T-helper 2 cell treated with Interferon-gamma antibody and Interleukin-4, amounts not matched to agents 5 μg/mL and 100 μg/mL, for 36 hours (primary cell): ENCODE data around the gene OR52N2.

ENCODE experiments used
- DNase-seq: peaks from one replicate; pipeline ENCODE4 v3.0.0; 2021; ENCODE audit warnings: low spot score
- H3K27ac Mint-ChIP-seq: one replicate; pipeline ENCODE4 v1.8.0; 2021; ENCODE audit warnings: mild to moderate bottlenecking, mixed read lengths
- H3K27me3 Mint-ChIP-seq: one replicate; pipeline ENCODE4 v1.8.0; 2021; ENCODE audit warnings: low read depth, mixed read lengths
- H3K36me3 Mint-ChIP-seq: one replicate; pipeline ENCODE4 v1.8.0; 2021; ENCODE audit warnings: low read depth, mixed read lengths
- H3K4me1 Mint-ChIP-seq: one replicate; pipeline ENCODE4 v1.8.0; 2021; ENCODE audit warnings: low read depth, mixed read lengths
- H3K4me3 Mint-ChIP-seq: one replicate; pipeline ENCODE4 v1.8.0; 2022; ENCODE audit warnings: mild to moderate bottlenecking, moderate library complexity, mixed read lengths
- H3K9me3 Mint-ChIP-seq: one replicate; pipeline ENCODE4 v1.8.0; 2021; ENCODE audit warnings: mixed read lengths

OR52N2 gene

GRCh38 chr11:5808500-5809121 lies at the start of gene OR52N2:
Gene OR52N2 (plus strand): TSS chr11:5808924. CDS start chr11:5820336, 11,412 bp downstream.
- Mint-ChIP-seq H3K4me1 (peaks cover 10% of the 10 kb centered on the region), H3K9me3 (no peaks in the 10 kb centered on the region), H3K27ac (no peak within 1 kb of the TSS), H3K4me3 (peak within 1 kb of the TSS; percentile 86), H3K27me3 (peaks cover 24% of the 10 kb centered on the region), H3K36me3 (no peaks in the 10 kb centered on the region)
- peak; percentile 60 for DNase-seq

- no peak overlapping the region for H3K27ac Mint-ChIP-seq
- no peaks in the 10 kb centered on the region for H3K27me3 Mint-ChIP-seq
- no peak overlapping the region for H3K4me3 Mint-ChIP-seq
- no peak for DNase-seq
- no peaks in the 10 kb centered on the region for H3K36me3 Mint-ChIP-seq
- no peaks in the 10 kb centered on the region for H3K4me1 Mint-ChIP-seq
- no peaks in the 10 kb centered on the region for H3K9me3 Mint-ChIP-seq
Measured at GRCh38 chr11:5767056-5767455, 41.7 kb upstream of the OR52N2 start.

- no peak for DNase-seq
- no peaks in the 10 kb centered on the region for H3K36me3 Mint-ChIP-seq
- H3K4me3 Mint-ChIP-seq, result no peak within 1 kb of the TSS
- no peak within 1 kb of the TSS for H3K27ac Mint-ChIP-seq
- no peaks in the 10 kb centered on the region for H3K4me1 Mint-ChIP-seq
- no peaks in the 10 kb centered on the region for H3K9me3 Mint-ChIP-seq
- no peaks in the 10 kb centered on the region for H3K27me3 Mint-ChIP-seq
Measured at GRCh38 chr11:5783255-5783654, 25.5 kb upstream of the OR52N2 start, which contains the start of gene OR52N5. Gene OR52N5 (minus strand): TSS chr11:5783355. CDS start chr11:5778634, 4,721 bp downstream.

GRCh38 chr11:5791165-5791564 lies 17.6 kb upstream of the OR52N2 start, which contains the start of gene OR52N1:
Gene OR52N1 (minus strand): TSS chr11:5791265. CDS start chr11:5788816, 2,449 bp downstream.
- H3K4me1 Mint-ChIP-seq, result no peaks in the 10 kb centered on the region
- no peak within 1 kb of the TSS for H3K4me3 Mint-ChIP-seq
- H3K27ac Mint-ChIP-seq, result no peak within 1 kb of the TSS
- H3K27me3 Mint-ChIP-seq, result peaks cover 5% of the 10 kb centered on the region
- H3K9me3 Mint-ChIP-seq, result no peaks in the 10 kb centered on the region
- no peaks in the 10 kb centered on the region for H3K36me3 Mint-ChIP-seq
- no peak for DNase-seq

DNA sequence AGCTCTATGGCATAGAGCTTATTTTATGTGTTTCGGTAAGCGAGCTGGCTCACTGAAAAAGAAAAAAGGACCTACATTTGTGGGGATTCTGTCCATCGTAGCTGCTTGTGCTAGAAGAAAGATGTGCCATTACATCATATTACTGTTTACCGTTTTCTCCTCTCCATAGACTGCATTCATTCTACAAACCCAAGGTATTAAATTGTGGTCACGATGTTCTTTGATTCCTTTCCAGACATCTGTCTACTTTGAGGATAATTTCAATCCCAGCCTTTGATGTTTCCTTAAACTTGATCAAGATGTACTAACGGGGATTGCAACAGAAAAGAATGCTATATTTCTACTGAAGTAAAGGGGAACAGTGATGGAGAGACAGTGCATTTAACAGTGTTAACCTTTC lies 12.2 kb upstream of the OR52N2 start:
- Mint-ChIP-seq H3K27ac (no peak overlapping the region), H3K9me3 (no peaks in the 10 kb centered on the region), H3K4me3 (no peak overlapping the region), H3K27me3 (peaks cover 2% of the 10 kb centered on the region), H3K4me1 (no peaks in the 10 kb centered on the region), H3K36me3 (no peaks in the 10 kb centered on the region)
- no peak for DNase-seq

GRCh38 chr11:5803982-5804381 lies 4.7 kb upstream of the OR52N2 start:
- DNase-seq, result no peak
- Mint-ChIP-seq H3K27me3 (peaks cover 5% of the 10 kb centered on the region), H3K27ac (no peak overlapping the region), H3K4me1 (peaks cover 6% of the 10 kb centered on the region), H3K4me3 (no peak overlapping the region), H3K9me3 (no peaks in the 10 kb centered on the region), H3K36me3 (no peaks in the 10 kb centered on the region)

GRCh38 chr11:5807580-5807979 lies 1.1 kb upstream of the OR52N2 start:
- peaks cover 20% of the 10 kb centered on the region for H3K27me3 Mint-ChIP-seq
- H3K36me3 Mint-ChIP-seq, result no peaks in the 10 kb centered on the region
- peaks cover 10% of the 10 kb centered on the region for H3K4me1 Mint-ChIP-seq
- DNase-seq, result no peak
- H3K4me3 Mint-ChIP-seq, result no peak overlapping the region
- no peak overlapping the region for H3K27ac Mint-ChIP-seq
- no peaks in the 10 kb centered on the region for H3K9me3 Mint-ChIP-seq

DNA sequence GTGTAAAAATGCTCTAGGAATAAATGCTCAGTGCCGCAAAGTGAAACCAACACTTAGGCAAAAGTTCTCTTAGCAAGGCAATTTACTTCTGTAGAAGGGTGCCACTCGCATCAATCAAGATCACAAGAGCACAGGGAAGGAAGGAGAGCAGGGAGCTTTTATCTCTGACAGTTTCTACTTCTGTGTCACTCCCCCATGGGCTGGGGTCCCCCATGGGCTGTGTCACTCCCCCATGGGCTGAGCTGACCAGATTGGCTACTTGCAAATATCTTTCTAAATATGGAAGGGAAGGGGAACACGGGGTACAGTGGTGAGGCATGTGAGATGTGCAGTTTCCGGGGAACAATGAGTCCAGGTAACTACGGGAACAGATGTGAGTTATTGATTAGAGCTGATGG lies 397 bp downstream of the OR52N2 start:
- H3K9me3 Mint-ChIP-seq, result no peaks in the 10 kb centered on the region
- DNase-seq, result peak; percentile 6
- H3K36me3 Mint-ChIP-seq, result no peaks in the 10 kb centered on the region
- H3K27ac Mint-ChIP-seq, result no peak overlapping the region
- H3K27me3 Mint-ChIP-seq, result peaks cover 29% of the 10 kb centered on the region
- peaks cover 10% of the 10 kb centered on the region for H3K4me1 Mint-ChIP-seq
- H3K4me3 Mint-ChIP-seq, result peak overlapping the region; percentile 86

DNA sequence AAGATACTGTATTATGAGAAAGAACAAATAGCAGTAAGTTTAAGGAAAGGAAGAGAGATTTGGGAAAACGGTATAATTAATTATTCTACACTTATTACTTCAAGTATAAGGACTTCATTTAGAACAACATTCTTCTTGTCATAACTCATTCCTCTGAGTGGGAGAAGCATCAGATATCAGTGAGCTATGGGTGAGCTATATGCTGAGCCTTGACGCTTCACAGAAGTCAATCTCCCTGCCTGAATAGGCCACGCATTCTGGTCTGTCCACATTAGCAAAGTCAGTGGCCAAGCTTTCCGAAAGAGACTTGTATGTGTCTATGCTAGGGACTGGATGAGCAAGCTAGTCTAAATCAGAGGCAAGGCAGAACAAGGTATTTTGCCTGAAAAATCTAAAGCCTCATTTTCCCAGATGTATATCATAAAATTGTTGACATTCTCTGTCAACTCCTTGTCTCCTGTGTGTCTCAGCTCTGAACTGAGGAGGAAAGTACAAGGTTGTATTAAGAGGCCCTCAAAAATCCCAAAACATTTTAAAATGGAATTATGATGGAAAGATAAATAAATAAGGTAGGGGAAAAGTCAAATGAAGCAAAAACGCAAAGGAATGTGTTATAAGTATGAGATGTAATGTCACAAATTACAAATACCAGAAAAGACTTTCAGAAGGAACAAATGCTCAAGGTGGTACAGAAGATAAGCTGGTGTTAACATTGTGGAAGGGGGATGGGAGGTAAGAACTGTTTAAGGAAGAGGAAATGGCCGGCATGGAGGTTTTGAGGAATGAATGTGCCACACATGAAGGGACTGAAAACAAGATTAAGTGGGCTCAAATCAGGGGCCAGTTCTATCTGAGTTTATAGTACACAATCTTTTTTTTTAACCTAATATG lies 1.4 kb downstream of the OR52N2 start:
- Mint-ChIP-seq H3K4me1 (peaks cover 10% of the 10 kb centered on the region), H3K36me3 (no peaks in the 10 kb centered on the region), H3K27me3 (peaks cover 29% of the 10 kb centered on the region), H3K9me3 (no peaks in the 10 kb centered on the region), H3K4me3 (no peak overlapping the region), H3K27ac (no peak overlapping the region)
- DNase-seq, result no peak

- Mint-ChIP-seq H3K27me3 (peaks cover 16% of the 10 kb centered on the region), H3K4me1 (peaks cover 7% of the 10 kb centered on the region), H3K36me3 (no peaks in the 10 kb centered on the region), H3K9me3 (no peaks in the 10 kb centered on the region), H3K4me3 (no peak overlapping the region), H3K27ac (no peak overlapping the region)
- no peak for DNase-seq
Measured at GRCh38 chr11:5815534-5815933, 6.8 kb downstream of the OR52N2 start.

DNA sequence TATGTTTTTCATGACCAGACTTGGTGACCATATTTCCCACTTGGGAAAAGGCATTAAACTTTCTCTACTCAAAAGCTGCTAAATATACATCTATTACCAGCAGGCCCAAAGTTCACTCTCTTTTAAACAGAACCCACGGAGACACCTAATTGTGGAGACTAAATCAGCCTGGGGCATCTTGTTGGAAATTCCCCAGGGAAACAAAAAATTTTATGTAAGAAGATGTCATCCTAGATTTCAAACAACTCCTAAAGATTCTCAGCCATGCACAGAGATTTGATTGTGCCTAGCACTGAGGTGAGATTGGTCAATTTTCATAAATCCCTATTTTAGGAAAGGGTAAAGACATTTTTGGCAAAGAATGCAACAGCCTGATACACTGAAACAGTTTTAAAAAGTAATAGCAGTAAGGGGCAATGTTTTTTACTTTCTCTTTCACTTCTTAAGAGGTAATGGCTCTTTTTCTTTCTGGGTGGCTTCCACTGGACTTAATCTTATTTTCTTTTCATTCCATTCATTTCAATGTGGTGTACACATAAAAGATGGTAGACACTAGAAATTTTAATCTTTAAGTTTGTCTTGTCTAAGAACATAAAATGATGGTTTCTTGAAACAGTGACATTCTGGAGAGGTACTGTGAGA lies 9.6 kb downstream of the OR52N2 start:
- H3K27me3 Mint-ChIP-seq, result peaks cover 7% of the 10 kb centered on the region
- no peaks in the 10 kb centered on the region for H3K36me3 Mint-ChIP-seq
- H3K27ac Mint-ChIP-seq, result peak overlapping the region; percentile 68
- peaks cover 7% of the 10 kb centered on the region for H3K4me1 Mint-ChIP-seq
- H3K4me3 Mint-ChIP-seq, result peak overlapping the region; percentile 78
- H3K9me3 Mint-ChIP-seq, result no peaks in the 10 kb centered on the region
- DNase-seq, result no peak

- no peak overlapping the region for H3K27ac Mint-ChIP-seq
- H3K4me1 Mint-ChIP-seq, result no peaks in the 10 kb centered on the region
- no peaks in the 10 kb centered on the region for H3K9me3 Mint-ChIP-seq
- H3K4me3 Mint-ChIP-seq, result no peak overlapping the region
- peaks cover 3% of the 10 kb centered on the region for H3K27me3 Mint-ChIP-seq
- H3K36me3 Mint-ChIP-seq, result no peaks in the 10 kb centered on the region
- no peak for DNase-seq
Measured at GRCh38 chr11:5831196-5831829, 22.6 kb downstream of the OR52N2 start.

DNA sequence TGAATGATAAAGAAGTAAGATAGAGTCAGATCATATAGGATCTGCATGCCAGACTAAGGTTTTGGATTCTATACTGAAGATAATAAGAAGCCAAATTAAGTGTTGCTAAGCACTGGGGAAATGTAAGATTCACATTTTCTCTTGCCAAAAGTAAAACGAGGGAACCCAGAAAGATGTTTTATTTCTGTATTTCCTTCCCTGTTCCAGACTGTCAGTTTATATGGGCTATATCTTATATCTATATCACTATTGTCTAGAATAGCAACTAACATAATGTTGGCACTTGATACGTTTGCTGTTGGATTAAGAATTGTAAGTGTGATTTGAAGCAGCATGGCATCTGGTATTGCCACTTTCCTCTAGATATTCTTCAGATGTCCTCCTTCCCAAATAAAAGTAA lies 24.7 kb downstream of the OR52N2 start:
- H3K27me3 Mint-ChIP-seq, result no peaks in the 10 kb centered on the region
- H3K27ac Mint-ChIP-seq, result no peak overlapping the region
- H3K36me3 Mint-ChIP-seq, result no peaks in the 10 kb centered on the region
- no peaks in the 10 kb centered on the region for H3K9me3 Mint-ChIP-seq
- DNase-seq, result no peak
- H3K4me1 Mint-ChIP-seq, result no peaks in the 10 kb centered on the region
- no peak overlapping the region for H3K4me3 Mint-ChIP-seq
